B cell (primary cell): ENCODE results near the gene TMSB4X. TPM values are rescaled to one million over a fixed set of nuclear protein-coding genes. Genes with fewer than 3 reads are reported as not detected.

Source experiments
- ATAC-seq: fragments of 200-7000 bp; cut with Tn5 transposase; one replicate; pipeline ENCODE4 v1.10.0; 2021; ENCODE audit warnings: low read depth, mild to moderate bottlenecking, moderate number of reproducible peaks, moderate library complexity
- CTCF ChIA-PET: fragments of 350-600 bp; sonication (Branson Sonifier 250); formaldehyde crosslinking; loops from one replicate; lab custom pipeline; 2021; ENCODE audit warnings: antibody characterized with exemption, inconsistent platforms; lab: Charles Lee
- POLR2A ChIA-PET: fragments of 350-600 bp; sonication (Branson Sonifier 250); formaldehyde crosslinking; loops from one replicate; lab custom pipeline; 2021; ENCODE audit warnings: antibody characterized with exemption; lab: Charles Lee
- DNase-seq: peaks from one replicate; pipeline ENCODE4 v3.0.0; 2013
- H2AFZ ChIP-seq: 2 replicates; pipeline ENCODE4 v1.6.1; 2012; ENCODE audit warnings: mild to moderate bottlenecking, low read depth, low read length; ENCODE audit not compliant: insufficient read depth, poor library complexity, severe bottlenecking
- H3K27ac ChIP-seq, 2 donors: 1 replicate in 1 of 2; 2 replicates in 1 of 2; pipeline ENCODE4 v1.5.1; 2012 to 2013; ENCODE audit warnings: low read length in 2 of 2, mild to moderate bottlenecking in 2 of 2, moderate library complexity in 1 of 2
- H3K27me3 ChIP-seq, 4 experiments: fragments of 200-600 bp in 1 of 4; sonication (generic) in 1 of 4; replicated peaks in 1 of 4; 1 replicate in 2 of 4; 2 replicates in 2 of 4; pipeline versions ENCODE4 v1.6.1 to v1.7.0; 2013 to 2016; ENCODE audit warnings: low read length in 3 of 4, mild to moderate bottlenecking in 2 of 4, mixed read lengths in 1 of 4, moderate library complexity in 1 of 4; ENCODE audit not compliant: insufficient read depth in 4 of 4, control insufficient read depth in 3 of 4; ENCODE audit errors: control extremely low read depth in 1 of 4
- H3K36me3 ChIP-seq, 2 experiments: replicated peaks in 1 of 2; 1 replicate in 1 of 2; 2 replicates in 1 of 2; pipeline versions ENCODE4 v1.6.1 to v1.7.1; 2013; ENCODE audit warnings: low read length in 1 of 2; ENCODE audit not compliant: insufficient read depth in 2 of 2, control insufficient read depth in 1 of 2; ENCODE audit errors: control extremely low read depth in 1 of 2, extremely low read depth in 1 of 2
- H3K4me1 ChIP-seq, 2 donors: fragments of 200-600 bp in 1 of 2; sonication (generic) in 1 of 2; 1 replicate in 1 of 2; 2 replicates in 1 of 2; pipeline versions ENCODE4 v1.5.1 to v1.6.1; 2013 to 2017; ENCODE audit warnings: low read length in 2 of 2; ENCODE audit not compliant: control insufficient read depth in 2 of 2, insufficient read depth in 2 of 2
- H3K4me2 ChIP-seq: replicated peaks from 2 replicates; pipeline ENCODE3; 2012; ENCODE audit warnings: mild to moderate bottlenecking, low read depth, low read length; ENCODE audit not compliant: poor library complexity, severe bottlenecking
- H3K4me3 ChIP-seq, 5 experiments: fragments of 200-600 bp in 1 of 5; sonication (generic) in 1 of 5; 1 replicate in 3 of 5; 2 replicates in 2 of 5; pipeline versions ENCODE4 v1.5.1 to v1.7.0; 2011 to 2016; ENCODE audit warnings: low read length in 4 of 5, mild to moderate bottlenecking in 4 of 5, low read depth in 2 of 5, control low read depth in 1 of 5, moderate library complexity in 1 of 5; ENCODE audit not compliant: insufficient read depth in 1 of 5; ENCODE audit errors: control extremely low read depth in 1 of 5, extremely low read depth in 1 of 5
- H3K79me2 ChIP-seq: fragments of 200-600 bp; sonication (generic); one replicate; pipeline ENCODE4 v1.6.0; 2016; ENCODE audit warnings: low read length; ENCODE audit not compliant: control insufficient read depth, insufficient read depth
- H3K9ac ChIP-seq: fragments of 200-600 bp; sonication (generic); 2 replicates; pipeline ENCODE4 v1.6.1; 2017; ENCODE audit warnings: mild to moderate bottlenecking, low read length, moderate library complexity
- H3K9me3 ChIP-seq, 3 donors: one replicate each; pipeline versions ENCODE4 v1.6.1 to v1.7.1; 2013; ENCODE audit warnings: low read length in 2 of 3; ENCODE audit not compliant: control insufficient read depth in 2 of 3, insufficient read depth in 1 of 3; ENCODE audit errors: control extremely low read depth in 1 of 3
- H4K20me1 ChIP-seq: 2 replicates; pipeline ENCODE4 v1.6.0; 2012; ENCODE audit warnings: mild to moderate bottlenecking, low read length; ENCODE audit not compliant: insufficient read depth, control insufficient read depth, poor library complexity, severe bottlenecking
- H3K27ac Mint-ChIP-seq: one replicate; pipeline ENCODE4 v1.8.0; 2021; ENCODE audit warnings: mixed read lengths
- H3K27me3 Mint-ChIP-seq: one replicate; pipeline ENCODE4 v1.8.0; 2021; ENCODE audit warnings: mixed read lengths
- H3K4me1 Mint-ChIP-seq: one replicate; pipeline ENCODE4 v1.8.0; 2021; ENCODE audit warnings: mixed read lengths
- H3K4me3 Mint-ChIP-seq: one replicate; pipeline ENCODE4 v1.8.0; 2021; ENCODE audit warnings: mixed read lengths
- H3K9me3 Mint-ChIP-seq: one replicate; pipeline ENCODE4 v1.8.0; 2022; ENCODE audit warnings: mixed read lengths; ENCODE audit not compliant: insufficient read depth
- CTCF ChIP-seq: fragments of 200-600 bp; IDR thresholded peaks from one replicate; pipeline ENCODE4 v1.8.0; 2022; ENCODE audit warnings: antibody characterized with exemption, mild to moderate bottlenecking
- EZH2 ChIP-seq: IDR thresholded peaks from 2 replicates; pipeline ENCODE4 v1.6.1; 2012; ENCODE audit warnings: borderline replicate concordance, low read depth, mild to moderate bottlenecking, moderate library complexity, low read length; ENCODE audit not compliant: insufficient read depth, poor library complexity, severe bottlenecking
- WGBS: methylation state at CpG from one replicate; pipeline ENCODE4 v1.1.5; 2013; ENCODE audit warnings: missing lambda C conversion rate; ENCODE audit not compliant: insufficient coverage; 5-methylcytosine and 5-hydroxymethylcytosine counted together
- intact Hi-C: fragments of 100-400 bp; cut with micrococcal nuclease; formaldehyde crosslinking; loops from one replicate; pipeline ENCODE4 v1.10.0; 2022
- polyA plus RNA-seq: library from polyadenylated mRNA; depleted of rRNA; stranded (reverse); fragments of >200 nt; gene quantifications from 2 replicates; pipeline ENCODE4 v1.2.3, GENCODE V29; 2012
- total RNA-seq, 2 donors: library from RNA; stranded (reverse); fragments of 120-200 nt in 1 of 2; gene quantifications; 1 replicate in 1 of 2; 2 replicates in 1 of 2; pipeline versions ENCODE4 v1.2.3 to v1.2.4, GENCODE V29; 2013 to 2022

The TMSB4X gene
- total and polyA plus RNA-seq, 2 donors (not counting 1 experiment from before 2014, with no cell fraction given) = 2,550 to 4,850 TPM

GRCh38 chrX:13023979-13024378 is 49.1 kb downstream of the TMSB4X start:
- H4K20me1 ChIP-seq = no peaks in the 10 kb centered on the region
- no peak overlapping the region for H3K27ac ChIP-seq
- no peak overlapping the region for H3K4me3 ChIP-seq
- no peak overlapping the region for H3K4me2 ChIP-seq
- no peaks in the 10 kb centered on the region for H3K9me3 ChIP-seq
- no peaks in the 10 kb centered on the region for H3K36me3 ChIP-seq
- CTCF ChIA-PET = no interaction called here
- no peaks in the 10 kb centered on the region for H3K27me3 ChIP-seq
- no peak overlapping the region for H2AFZ ChIP-seq
- no peak for ATAC-seq
- H3K9me3 Mint-ChIP-seq = no peaks in the 10 kb centered on the region
- TF ChIP-seq CTCF (no peak), EZH2 (no peak)
- POLR2A ChIA-PET = no interaction called here
- intact Hi-C loops = no loop called here
- H3K9ac ChIP-seq = no peak overlapping the region
- H3K4me3 Mint-ChIP-seq = no peak overlapping the region
- no peaks in the 10 kb centered on the region for H3K79me2 ChIP-seq
- 92% methylated on average over 2 of the region's 4 CpGs for WGBS
- no peak for DNase-seq
- H3K4me1 Mint-ChIP-seq = peaks cover 32% of the 10 kb centered on the region
- no peaks in the 10 kb centered on the region for H3K27me3 Mint-ChIP-seq
- H3K4me1 ChIP-seq = peaks cover 26 to 41% of the 10 kb centered on the region in 2 donors
- no peak overlapping the region for H3K27ac Mint-ChIP-seq

- Histone ChIP-seq H3K4me2 (no peak overlapping the region), H3K36me3 (no peaks in the 10 kb centered on the region), H2AFZ (no peak overlapping the region), H3K27me3 (no peaks in the 10 kb centered on the region), H3K27ac (no peak overlapping the region), H3K9ac (no peak overlapping the region), H3K79me2 (no peaks in the 10 kb centered on the region), H3K4me3 (no peak overlapping the region), H3K9me3 (no peaks in the 10 kb centered on the region), H3K4me1 (peaks cover 36 to 51% of the 10 kb centered on the region in 2 donors), H4K20me1 (no peaks in the 10 kb centered on the region)
- DNase-seq (no peak), ATAC-seq (no peak)
- TF ChIP-seq CTCF (no peak), EZH2 (no peak)
- ChIA-PET CTCF (no interaction called here), POLR2A (no interaction called here)
- Mint-ChIP-seq H3K9me3 (no peaks in the 10 kb centered on the region), H3K27me3 (no peaks in the 10 kb centered on the region), H3K4me3 (no peak overlapping the region), H3K27ac (no peak overlapping the region), H3K4me1 (peaks cover 40% of the 10 kb centered on the region)
- WGBS = 63% methylated on average over 1 of the region's 3 CpGs
- intact Hi-C loops = no loop called here
These were observed 50.1 kb downstream of the TMSB4X start for GRCh38 chrX:13024986-13025385.

Other genes with a start within 250 kb of the TMSB4X start
- gene PRPS2, start 183.7 kb upstream of the TMSB4X start, total RNA-seq = 30.4 and 31.1 TPM in 2 replicates
- 11.6 and 12.6 TPM in 2 replicates for gene PRPS2, start 183.7 kb upstream of the TMSB4X start, polyA plus RNA-seq
- 10.2 and 10.8 TPM in 2 replicates for gene TLR7, start 108.0 kb upstream of the TMSB4X start, total RNA-seq
- 3.1 and 6.1 TPM in 2 replicates for gene TLR7, start 108.0 kb upstream of the TMSB4X start, polyA plus RNA-seq
- 0.29 and 0.39 TPM in 2 replicates for gene TLR8, start 68.5 kb upstream of the TMSB4X start, total RNA-seq
- 0.19 and 0.23 TPM in 2 replicates for gene TLR8, start 68.5 kb upstream of the TMSB4X start, polyA plus RNA-seq
- gene FAM9C, start 69.5 kb downstream of the TMSB4X start, total RNA-seq = not detected in 2 replicates
- not detected in 2 replicates for gene FAM9C, start 69.5 kb downstream of the TMSB4X start, polyA plus RNA-seq